Neural progenitor cell (in vitro differentiated cells): ENCODE data around the gene SFR1.

ENCODE experiments used
- CTCF ChIP-seq: fragments of 200-600 bp; sonication (generic); IDR thresholded peaks from 2 replicates; pipeline ENCODE4 v1.5.1; 2017; ENCODE audit warnings: antibody characterized with exemption, mild to moderate bottlenecking
- EZH2 ChIP-seq: fragments of 200-600 bp; sonication (generic); IDR thresholded peaks from 2 replicates; pipeline ENCODE4 v1.6.1; 2017; ENCODE audit warnings: antibody characterized with exemption, mild to moderate bottlenecking, moderate library complexity

- TF ChIP-seq CTCF: no peak
- no peak for TF ChIP-seq EZH2
Measured at GRCh38 chr10:104122225-104123107, 495 bp downstream of the SFR1 start.
